Activated naive CD8-positive, alpha-beta T cell treated with anti-CD3 and anti-CD28 coated beads, Interleukin-2, amount 10 ng/mL, durations not matched to agents 7 days and 5 days (primary cell): ENCODE results near the gene ATP2B2. TPM values are rescaled to one million over a fixed set of nuclear protein-coding genes. Genes with fewer than 3 reads are reported as not detected.

ENCODE experiments used
- ATAC-seq: fragments of 150-1000 bp; cut with Tn5 transposase; one replicate; pipeline ENCODE4 v1.10.0; 2021; ENCODE audit warnings: low read depth, moderate library complexity
- POLR2A ChIA-PET: fragments of 350-600 bp; sonication (Branson Sonifier 250); formaldehyde crosslinking; loops from one replicate; lab custom pipeline; 2021; ENCODE audit warnings: antibody characterized with exemption; lab: Charles Lee
- DNase-seq: peaks from one replicate; pipeline ENCODE4 v3.0.0; 2021
- H3K27ac Mint-ChIP-seq: one replicate; pipeline ENCODE4 v1.8.0; 2022; ENCODE audit warnings: mild to moderate bottlenecking, mixed read lengths
- H3K27me3 Mint-ChIP-seq: one replicate; pipeline ENCODE4 v1.8.0; 2022; ENCODE audit warnings: mild to moderate bottlenecking, moderate library complexity, mixed read lengths
- H3K36me3 Mint-ChIP-seq: one replicate; pipeline ENCODE4 v1.8.0; 2021; ENCODE audit warnings: mild to moderate bottlenecking, mixed read lengths
- H3K4me1 Mint-ChIP-seq: one replicate; pipeline ENCODE4 v1.8.0; 2021; ENCODE audit warnings: mixed read lengths
- H3K4me3 Mint-ChIP-seq: one replicate; pipeline ENCODE4 v1.8.0; 2022; ENCODE audit warnings: mild to moderate bottlenecking, moderate library complexity, mixed read lengths
- H3K9me3 Mint-ChIP-seq: one replicate; pipeline ENCODE4 v1.8.0; 2021; ENCODE audit warnings: mixed read lengths
- total RNA-seq, 2 experiments: library from RNA; stranded (reverse); gene quantifications; one replicate each; pipeline ENCODE4 v1.2.3, GENCODE V29; 2021

Gene ATP2B2
- total RNA-seq, 2 experiments from 2014 or later: not detected

- no peak overlapping the region for H3K4me3 Mint-ChIP-seq
- ATAC-seq (no peak), DNase-seq (no peak)
- no peaks in the 10 kb centered on the region for H3K9me3 Mint-ChIP-seq
- no peaks in the 10 kb centered on the region for H3K4me1 Mint-ChIP-seq
- H3K27ac Mint-ChIP-seq: no peak overlapping the region
- no peaks in the 10 kb centered on the region for H3K36me3 Mint-ChIP-seq
- peaks cover 6% of the 10 kb centered on the region for H3K27me3 Mint-ChIP-seq
- POLR2A ChIA-PET: no interaction called here
Observed at GRCh38 chr3:10377148-10377725, 128.1 kb downstream of the ATP2B2 start.

DNA sequence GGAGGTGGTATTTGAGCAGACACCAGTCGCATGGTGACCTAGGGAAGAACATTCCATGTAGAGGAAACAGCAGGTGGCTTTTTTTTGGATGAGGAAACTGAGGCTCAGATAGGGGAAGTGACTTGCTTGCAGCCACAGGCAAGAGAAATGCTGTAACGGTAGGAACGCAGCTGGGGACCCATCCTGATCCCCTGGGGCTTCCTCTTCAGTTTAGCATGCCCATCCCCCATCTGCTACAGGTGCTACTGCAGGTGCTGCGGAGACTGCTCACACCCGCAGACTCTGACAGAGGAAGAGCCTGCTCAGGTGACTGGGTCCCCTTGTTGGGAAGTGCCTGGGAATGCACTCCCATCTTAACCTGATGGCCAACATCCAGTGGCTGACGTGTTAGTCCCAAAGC, 129.0 kb downstream of the ATP2B2 start:
- Mint-ChIP-seq H3K27me3 (peaks cover 12% of the 10 kb centered on the region), H3K4me1 (no peaks in the 10 kb centered on the region), H3K9me3 (no peaks in the 10 kb centered on the region), H3K4me3 (no peak overlapping the region), H3K27ac (no peak overlapping the region), H3K36me3 (no peaks in the 10 kb centered on the region)
- DNase-seq: no peak
- ATAC-seq: no peak
- POLR2A ChIA-PET: no interaction called here

DNA sequence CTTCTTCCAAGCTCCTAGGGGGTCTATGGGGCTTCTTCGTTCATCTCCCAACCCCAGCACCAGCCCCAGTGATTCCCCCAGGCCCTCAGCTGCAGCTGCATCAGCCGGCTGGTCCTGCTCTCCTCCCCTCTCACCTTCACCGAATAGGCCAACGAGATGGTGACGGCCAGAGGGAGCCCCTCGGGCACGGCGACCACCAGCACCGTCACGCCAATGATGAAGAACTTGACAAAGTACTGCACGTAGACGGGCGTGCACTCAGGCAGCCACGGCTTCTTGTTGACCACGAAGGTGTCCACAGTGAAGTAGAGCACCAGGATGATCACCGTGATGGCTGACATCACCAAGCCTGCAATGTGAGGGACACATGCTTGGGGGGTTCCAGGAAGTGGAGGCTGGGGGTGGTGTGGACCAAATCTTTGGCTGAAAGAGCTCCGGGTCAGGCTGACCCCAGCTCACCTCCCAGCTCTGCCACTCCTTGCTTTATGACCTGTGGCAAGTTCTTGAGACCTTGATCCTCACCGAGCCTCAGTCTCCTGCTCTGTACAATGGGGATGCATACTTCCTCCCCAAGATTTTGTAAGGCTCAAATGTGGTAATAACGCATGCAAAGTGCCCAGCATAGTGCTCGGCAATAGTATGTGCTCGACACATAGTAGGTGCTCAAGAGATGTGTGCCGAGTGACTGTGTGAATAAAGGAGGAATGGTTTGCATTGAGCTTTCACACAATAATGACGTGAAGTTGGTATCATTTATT, 129.9 kb downstream of the ATP2B2 start:
- Mint-ChIP-seq H3K27me3 (peaks cover 18% of the 10 kb centered on the region), H3K4me1 (no peaks in the 10 kb centered on the region), H3K36me3 (no peaks in the 10 kb centered on the region), H3K4me3 (no peak overlapping the region), H3K9me3 (peaks cover 1% of the 10 kb centered on the region), H3K27ac (no peak overlapping the region)
- DNase-seq (no peak), ATAC-seq (no peak)
- POLR2A ChIA-PET: no interaction called here

- H3K27ac Mint-ChIP-seq: no peak overlapping the region
- POLR2A ChIA-PET: no interaction called here
- no peak for ATAC-seq
- DNase-seq: no peak
- H3K36me3 Mint-ChIP-seq: no peaks in the 10 kb centered on the region
- H3K27me3 Mint-ChIP-seq: peaks cover 29% of the 10 kb centered on the region
- no peak overlapping the region for H3K4me3 Mint-ChIP-seq
- peaks cover 1% of the 10 kb centered on the region for H3K9me3 Mint-ChIP-seq
- no peaks in the 10 kb centered on the region for H3K4me1 Mint-ChIP-seq
Observed at GRCh38 chr3:10374311-10374710, 131.1 kb downstream of the ATP2B2 start.

DNA sequence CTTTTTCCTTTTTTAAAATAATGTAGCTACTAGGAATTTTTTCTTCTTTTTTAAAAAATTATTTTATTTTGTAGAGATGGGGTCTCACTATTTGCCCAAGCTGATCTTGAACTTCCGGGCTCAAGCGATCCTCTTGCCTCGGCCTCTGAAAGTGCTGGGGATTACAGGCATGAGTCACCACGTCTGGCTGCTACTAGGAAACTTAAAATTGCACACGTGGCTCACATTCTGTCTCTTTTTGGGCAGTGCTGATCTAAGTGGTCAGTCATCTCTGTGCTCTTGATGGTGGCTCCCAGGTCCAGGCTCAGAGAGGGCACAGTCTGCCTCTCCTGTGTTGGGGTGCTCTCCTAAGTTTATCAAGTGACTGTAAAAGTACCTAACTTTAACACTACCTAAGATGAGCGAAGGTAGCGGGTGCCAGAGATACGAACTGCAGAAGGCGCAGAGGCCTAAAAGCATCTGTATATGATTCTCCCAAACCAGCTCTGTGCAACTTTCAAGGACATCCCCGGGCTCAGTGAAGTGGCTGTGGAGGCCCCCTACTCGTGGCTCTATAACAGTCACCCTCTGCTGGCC, 131.6 kb downstream of the ATP2B2 start:
- POLR2A ChIA-PET: no interaction called here
- no peaks in the 10 kb centered on the region for H3K4me1 Mint-ChIP-seq
- peaks cover 1% of the 10 kb centered on the region for H3K9me3 Mint-ChIP-seq
- no peak for ATAC-seq
- H3K27me3 Mint-ChIP-seq: peaks cover 29% of the 10 kb centered on the region
- H3K36me3 Mint-ChIP-seq: no peaks in the 10 kb centered on the region
- DNase-seq: no peak
- H3K27ac Mint-ChIP-seq: no peak overlapping the region
- H3K4me3 Mint-ChIP-seq: no peak overlapping the region

DNA sequence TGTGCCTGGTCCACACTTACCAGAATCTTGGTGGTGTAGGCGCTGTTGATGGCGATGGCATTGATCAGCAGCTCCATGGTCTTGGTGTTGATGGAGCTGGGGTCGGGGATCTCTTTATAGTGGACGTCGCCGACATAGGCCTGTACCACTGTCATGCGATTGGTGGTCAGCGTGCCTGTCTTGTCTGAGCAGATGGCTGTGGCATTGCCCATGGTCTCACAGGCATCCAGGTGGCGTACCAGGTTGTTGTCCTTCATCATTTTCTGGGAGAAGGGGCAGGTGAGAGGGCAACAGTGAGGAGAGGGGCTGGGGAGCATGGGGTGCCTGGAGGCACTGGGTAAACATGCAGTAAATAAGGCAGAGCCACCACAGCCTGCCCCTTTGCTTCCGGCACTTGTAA, 133.6 kb downstream of the ATP2B2 start:
- no peaks in the 10 kb centered on the region for H3K36me3 Mint-ChIP-seq

GRCh38 chr3:10371167-10371566, 134.2 kb downstream of the ATP2B2 start:
- Mint-ChIP-seq H3K27ac (no peak overlapping the region), H3K4me1 (no peaks in the 10 kb centered on the region), H3K4me3 (no peak overlapping the region), H3K27me3 (peaks cover 29% of the 10 kb centered on the region), H3K36me3 (no peaks in the 10 kb centered on the region), H3K9me3 (peaks cover 7% of the 10 kb centered on the region)
- ATAC-seq: no peak
- POLR2A ChIA-PET: no interaction called here
- no peak for DNase-seq

More for the DNA sequence above, 133.6 kb downstream of the ATP2B2 start:
- ATAC-seq: no peak
- POLR2A ChIA-PET: no interaction called here
- H3K27ac Mint-ChIP-seq: no peak overlapping the region
- peaks cover 29% of the 10 kb centered on the region for H3K27me3 Mint-ChIP-seq
- H3K4me1 Mint-ChIP-seq: no peaks in the 10 kb centered on the region
- DNase-seq: no peak
- peaks cover 7% of the 10 kb centered on the region for H3K9me3 Mint-ChIP-seq
- H3K4me3 Mint-ChIP-seq: no peak overlapping the region

- peaks cover 29% of the 10 kb centered on the region for H3K27me3 Mint-ChIP-seq
- H3K4me3 Mint-ChIP-seq: no peak overlapping the region
- no peak for ATAC-seq
- H3K27ac Mint-ChIP-seq: no peak overlapping the region
- peaks cover 10% of the 10 kb centered on the region for H3K9me3 Mint-ChIP-seq
- POLR2A ChIA-PET: no interaction called here
- H3K36me3 Mint-ChIP-seq: no peaks in the 10 kb centered on the region
- DNase-seq: no peak
- no peaks in the 10 kb centered on the region for H3K4me1 Mint-ChIP-seq
Observed at GRCh38 chr3:10370429-10370828, 135.0 kb downstream of the ATP2B2 start.

GRCh38 chr3:10368512-10368911, 136.9 kb downstream of the ATP2B2 start:
- Mint-ChIP-seq H3K27me3 (peaks cover 27% of the 10 kb centered on the region), H3K4me3 (no peak overlapping the region), H3K36me3 (no peaks in the 10 kb centered on the region), H3K27ac (peak overlapping the region; percentile 0), H3K9me3 (peaks cover 10% of the 10 kb centered on the region), H3K4me1 (no peaks in the 10 kb centered on the region)
- POLR2A ChIA-PET: no interaction called here
- ATAC-seq (no peak), DNase-seq (no peak)

DNA sequence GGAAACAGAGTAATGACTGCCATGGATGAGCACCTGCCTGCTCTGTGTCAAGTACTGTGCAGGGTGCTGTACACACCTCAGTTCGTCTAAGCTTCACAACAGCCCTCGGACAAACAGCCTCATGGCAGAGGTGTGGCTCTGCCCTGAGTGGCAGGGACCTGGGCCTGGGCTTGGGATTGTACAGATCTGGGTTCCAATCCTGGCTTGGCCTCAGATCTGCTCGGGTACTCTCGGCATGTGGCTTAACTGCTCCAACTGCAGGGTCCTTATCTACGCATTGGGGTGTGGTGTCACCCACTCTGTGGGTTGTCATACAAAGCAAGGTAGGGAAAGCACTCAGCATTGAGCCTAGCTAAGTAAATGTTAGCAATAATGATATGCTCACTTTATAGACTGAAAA, 137.9 kb downstream of the ATP2B2 start:
- DNase-seq: no peak
- peaks cover 10% of the 10 kb centered on the region for H3K9me3 Mint-ChIP-seq
- ATAC-seq: no peak
- H3K36me3 Mint-ChIP-seq: no peaks in the 10 kb centered on the region
- no peak overlapping the region for H3K27ac Mint-ChIP-seq
- peaks cover 25% of the 10 kb centered on the region for H3K27me3 Mint-ChIP-seq
- no peak overlapping the region for H3K4me3 Mint-ChIP-seq
- H3K4me1 Mint-ChIP-seq: no peaks in the 10 kb centered on the region
- POLR2A ChIA-PET: no interaction called here

DNA sequence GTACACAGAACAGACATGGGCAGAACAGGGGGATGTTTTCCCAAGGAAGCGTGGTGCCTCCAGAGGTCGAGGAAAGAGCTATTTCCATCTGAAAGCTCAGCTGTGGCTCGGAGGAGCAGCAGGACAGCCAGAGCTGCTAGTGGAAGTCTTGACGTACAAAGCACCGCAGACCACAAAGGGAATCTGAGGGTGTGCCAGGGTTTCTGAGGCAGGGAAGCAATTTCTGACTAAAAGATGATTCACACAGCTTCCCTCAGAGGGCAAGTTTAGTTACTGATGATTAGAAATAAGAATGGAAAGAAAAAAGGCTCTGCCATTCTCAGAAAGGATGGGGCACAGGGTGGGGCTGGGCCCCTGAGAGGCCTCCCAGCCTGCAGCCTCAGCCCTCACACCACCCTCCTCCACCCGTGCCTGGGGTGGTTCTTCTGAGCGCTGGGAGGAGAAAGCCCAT, 138.7 kb downstream of the ATP2B2 start:
- H3K27ac Mint-ChIP-seq: no peak overlapping the region
- no peak overlapping the region for H3K4me3 Mint-ChIP-seq
- peaks cover 18% of the 10 kb centered on the region for H3K27me3 Mint-ChIP-seq

DNA sequence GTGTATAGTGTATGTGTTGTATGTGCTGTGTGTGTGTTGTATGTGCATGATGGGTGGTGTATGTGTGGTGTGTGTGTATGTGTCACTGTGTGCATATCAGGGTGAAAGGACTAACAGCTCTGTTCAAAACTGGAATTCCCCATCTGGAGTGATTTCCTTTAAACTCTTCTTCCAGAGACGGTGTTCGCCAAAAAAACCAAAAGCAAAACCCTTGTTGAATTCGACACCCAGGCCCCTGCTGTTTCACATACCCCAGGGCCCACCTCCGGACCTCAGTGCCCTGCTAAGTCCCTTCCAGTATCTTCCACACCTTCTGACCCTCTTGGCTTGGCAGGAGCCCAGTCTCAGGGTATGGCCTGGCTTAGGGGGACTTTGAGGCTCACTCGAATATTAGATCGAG, 139.6 kb downstream of the ATP2B2 start:
- ATAC-seq (no peak), DNase-seq (no peak)
- Mint-ChIP-seq H3K9me3 (peaks cover 9% of the 10 kb centered on the region), H3K27ac (no peak overlapping the region), H3K27me3 (peaks cover 16% of the 10 kb centered on the region), H3K36me3 (no peaks in the 10 kb centered on the region), H3K4me1 (no peaks in the 10 kb centered on the region), H3K4me3 (no peak overlapping the region)
- POLR2A ChIA-PET: no interaction called here

More for the DNA sequence above, 138.7 kb downstream of the ATP2B2 start:
- Mint-ChIP-seq H3K36me3 (no peaks in the 10 kb centered on the region), H3K4me1 (no peaks in the 10 kb centered on the region), H3K9me3 (peaks cover 10% of the 10 kb centered on the region)
- ATAC-seq (no peak), DNase-seq (no peak)
- POLR2A ChIA-PET: no interaction called here

- Mint-ChIP-seq H3K9me3 (peaks cover 9% of the 10 kb centered on the region), H3K36me3 (no peaks in the 10 kb centered on the region), H3K27me3 (peaks cover 11% of the 10 kb centered on the region), H3K4me3 (no peak overlapping the region), H3K27ac (no peak overlapping the region), H3K4me1 (no peaks in the 10 kb centered on the region)
- DNase-seq (no peak), ATAC-seq (no peak)
- POLR2A ChIA-PET: no interaction called here
Observed at GRCh38 chr3:10365316-10365715, 140.1 kb downstream of the ATP2B2 start.

GRCh38 chr3:10364806-10365205, 140.6 kb downstream of the ATP2B2 start:
- H3K27ac Mint-ChIP-seq: no peak overlapping the region
- ATAC-seq (no peak), DNase-seq (no peak)
- POLR2A ChIA-PET: no interaction called here
- peaks cover 9% of the 10 kb centered on the region for H3K9me3 Mint-ChIP-seq
- H3K4me3 Mint-ChIP-seq: no peak overlapping the region
- no peaks in the 10 kb centered on the region for H3K36me3 Mint-ChIP-seq
- peaks cover 7% of the 10 kb centered on the region for H3K27me3 Mint-ChIP-seq
- no peaks in the 10 kb centered on the region for H3K4me1 Mint-ChIP-seq
